Stimulated activated CD8-positive, alpha-beta memory T cell treated with anti-CD3 and anti-CD28 coated beads, Interleukin-2, amount 100 ng/mL, for 1 hour (primary cell): ENCODE measurements around the gene FAM53B.

Experiments used
- DNase-seq, 2 donors: peaks; one replicate each; pipeline ENCODE4 v3.0.0-alpha.2; 2020; ENCODE audit warnings: low read depth in 2 of 2

The FAM53B gene

DNA sequence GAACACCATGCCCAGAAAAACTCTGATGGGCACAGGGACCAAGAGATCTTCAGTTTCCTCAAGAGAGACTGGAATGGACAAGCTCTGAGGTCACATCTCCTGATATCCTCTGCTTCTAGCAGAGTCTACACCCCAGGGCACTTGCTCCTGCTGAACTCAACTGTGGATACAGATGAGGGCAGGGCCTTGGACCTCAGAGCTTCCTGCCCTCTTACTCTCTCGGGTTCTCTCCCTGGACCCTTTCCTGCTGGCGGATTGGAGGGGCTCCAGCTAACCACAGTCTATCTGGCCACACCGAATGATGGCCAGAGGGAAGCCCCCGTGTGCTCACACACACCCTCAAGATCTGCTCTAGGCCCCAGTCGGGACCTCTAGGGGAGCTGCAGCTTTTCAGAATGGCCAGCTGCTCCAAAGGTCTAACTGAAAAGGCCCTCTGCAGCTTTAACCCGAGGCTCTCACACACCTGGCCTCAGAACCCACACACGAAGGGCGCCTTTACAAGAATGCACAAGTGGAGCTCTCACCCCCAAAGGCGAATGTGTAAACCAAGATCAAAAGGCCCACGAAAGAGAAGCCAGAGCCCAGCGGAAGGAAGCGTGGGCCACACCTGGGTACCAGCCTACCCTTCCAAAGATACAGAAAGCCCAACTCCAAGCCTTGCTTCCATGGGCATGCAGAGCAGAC lies 65.5 kb downstream of the FAM53B start:
- no peak for DNase-seq

DNA sequence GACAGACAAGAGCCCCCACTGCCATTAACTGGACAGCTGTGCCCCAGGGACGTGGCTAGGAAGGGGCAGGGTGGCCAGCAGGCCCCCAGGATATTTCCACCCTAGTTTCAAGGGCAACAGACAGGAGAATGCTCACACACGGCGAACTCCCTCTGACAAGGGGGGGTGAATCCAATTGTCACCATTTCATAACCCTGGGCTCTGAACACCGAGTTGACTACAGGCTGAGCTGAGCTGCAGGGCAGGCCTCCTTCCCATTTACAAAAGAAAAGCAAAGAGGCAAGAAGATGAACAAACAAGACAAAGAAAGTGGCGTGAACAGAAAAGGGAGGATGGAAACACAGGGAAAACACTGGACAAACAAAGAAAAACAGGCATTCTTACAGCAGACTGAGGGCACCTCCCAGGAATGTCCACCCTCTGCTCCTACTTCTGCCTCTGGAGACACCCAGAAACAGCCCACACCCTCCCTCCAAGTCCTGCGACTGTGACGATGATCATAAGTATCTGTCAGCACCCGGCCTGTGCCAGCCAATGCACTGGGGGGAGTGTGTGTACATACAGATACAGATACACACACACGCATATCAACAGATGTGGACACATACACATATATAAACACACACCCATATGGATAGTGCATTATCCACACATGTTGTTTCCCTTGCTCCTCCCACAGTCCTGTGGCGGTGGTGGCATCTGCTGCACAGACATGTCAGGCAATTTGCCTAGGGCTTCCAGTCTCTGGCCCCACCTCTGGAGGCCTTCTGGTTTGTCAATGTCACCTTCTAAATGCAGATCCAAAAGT lies 66.2 kb downstream of the FAM53B start:
- no peak for DNase-seq

DNA sequence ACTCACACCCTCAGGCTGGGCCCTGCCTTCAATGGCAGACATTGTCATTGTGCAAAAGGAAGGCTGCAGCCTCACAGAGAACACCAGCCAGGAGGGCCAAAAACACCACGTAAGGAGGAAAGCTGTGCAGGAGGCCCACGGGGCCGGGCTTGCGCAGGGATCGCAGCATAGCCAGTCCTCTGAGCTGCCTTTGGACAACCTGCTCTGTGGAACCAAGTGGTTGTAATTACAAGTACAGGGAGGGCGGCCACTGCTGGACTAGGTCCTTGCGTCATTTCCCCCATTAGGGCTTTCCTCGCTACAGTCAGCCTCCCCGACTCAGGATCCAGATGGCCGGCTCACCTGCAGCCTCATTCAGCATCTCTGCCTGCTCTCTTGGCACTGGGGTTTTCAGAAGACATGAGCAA lies 66.9 kb downstream of the FAM53B start:
- DNase-seq = no peak

DNA sequence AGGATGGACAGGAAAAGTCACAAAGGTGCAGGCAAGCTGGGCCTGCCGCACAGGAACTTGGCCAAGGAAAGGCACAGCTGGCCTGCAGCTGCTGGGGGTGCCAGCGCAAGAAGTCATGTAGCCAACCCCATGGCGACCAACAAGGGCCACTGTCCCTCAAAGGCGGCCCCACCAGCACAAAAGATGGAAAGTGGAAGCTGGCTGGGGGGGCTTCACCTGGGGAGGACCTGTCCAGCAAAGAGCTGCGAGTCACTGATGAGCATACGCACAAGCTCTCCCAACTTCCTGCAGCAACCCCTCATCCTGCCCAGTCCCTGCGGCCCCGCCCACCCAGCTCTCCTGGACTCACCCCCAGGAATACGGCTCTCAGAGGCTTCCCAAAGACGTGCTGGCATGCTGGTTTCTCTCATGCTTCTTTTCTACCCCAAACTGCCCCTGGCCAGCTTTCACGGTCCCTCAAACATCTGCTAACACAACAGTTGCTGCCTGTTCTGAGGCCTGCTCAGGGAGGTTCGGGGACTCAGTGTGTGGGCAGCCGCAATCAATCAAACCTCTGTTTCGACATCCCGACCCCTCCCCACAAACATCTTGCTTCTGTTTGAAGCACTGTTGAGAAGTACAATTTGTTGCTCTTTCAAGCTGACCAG lies 67.6 kb downstream of the FAM53B start:
- no peak for DNase-seq

DNA sequence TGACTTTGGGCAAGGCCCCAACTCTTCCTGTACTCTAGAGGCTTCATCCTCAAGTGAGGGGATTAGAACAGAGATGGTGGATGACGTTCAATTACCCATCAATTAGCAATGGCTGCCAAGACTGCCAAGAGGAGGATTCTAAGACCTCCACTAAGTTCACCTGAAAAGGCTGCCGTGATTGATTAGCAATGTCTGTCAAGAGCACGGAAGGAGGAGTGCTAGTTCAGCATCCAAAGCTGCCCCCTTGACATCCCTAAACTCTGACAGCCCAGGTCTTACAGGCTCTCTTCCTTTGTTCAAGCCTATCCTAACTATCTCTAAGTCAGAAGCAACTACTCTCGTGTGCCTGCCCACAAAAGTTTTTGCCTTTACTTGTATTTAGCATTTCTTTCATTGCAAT lies 68.4 kb downstream of the FAM53B start:
- DNase-seq = no peak

DNA sequence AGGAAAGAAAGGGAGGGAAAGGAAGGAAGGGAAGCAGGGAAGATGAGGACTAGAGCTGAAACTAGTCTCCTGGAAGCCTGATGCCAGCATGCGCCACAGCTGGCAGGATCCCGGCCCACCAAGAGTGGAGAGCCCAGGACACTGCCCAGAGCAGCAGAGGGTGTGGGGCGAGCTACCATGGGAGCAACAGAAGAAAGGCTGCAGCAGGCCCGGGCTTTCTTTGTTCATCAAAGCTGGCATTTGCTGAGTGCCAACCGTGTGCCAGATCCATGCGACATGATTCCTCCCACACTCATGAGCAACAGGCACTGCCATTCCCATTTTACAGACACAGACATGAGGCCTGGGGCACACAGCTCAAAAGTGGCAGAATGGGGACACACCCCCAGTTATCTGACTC lies 68.9 kb downstream of the FAM53B start:
- DNase-seq = no peak

DNA sequence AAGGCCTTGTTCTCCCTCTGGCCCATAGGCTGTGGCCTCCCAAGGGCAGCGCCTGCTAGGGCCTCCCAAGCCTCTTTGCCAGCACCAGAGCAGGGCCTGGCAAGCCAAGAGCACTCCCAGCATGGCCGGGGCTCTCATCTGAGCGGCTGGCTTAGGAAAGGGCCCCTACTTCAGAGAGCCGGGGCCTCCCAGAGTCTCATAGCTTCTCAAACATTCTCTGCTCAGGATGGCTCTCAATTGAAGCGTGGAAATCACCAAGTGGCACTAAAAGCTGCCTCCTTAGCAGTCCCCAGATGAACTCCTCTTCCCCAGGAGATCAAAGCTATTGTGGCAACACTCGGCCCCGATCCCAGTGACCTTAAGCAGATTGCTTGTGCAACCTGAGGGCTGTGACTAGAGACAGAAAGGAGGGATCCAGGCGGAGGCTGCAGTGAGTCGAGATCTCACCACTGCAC lies 69.4 kb downstream of the FAM53B start:
- DNase-seq = no peak

DNA sequence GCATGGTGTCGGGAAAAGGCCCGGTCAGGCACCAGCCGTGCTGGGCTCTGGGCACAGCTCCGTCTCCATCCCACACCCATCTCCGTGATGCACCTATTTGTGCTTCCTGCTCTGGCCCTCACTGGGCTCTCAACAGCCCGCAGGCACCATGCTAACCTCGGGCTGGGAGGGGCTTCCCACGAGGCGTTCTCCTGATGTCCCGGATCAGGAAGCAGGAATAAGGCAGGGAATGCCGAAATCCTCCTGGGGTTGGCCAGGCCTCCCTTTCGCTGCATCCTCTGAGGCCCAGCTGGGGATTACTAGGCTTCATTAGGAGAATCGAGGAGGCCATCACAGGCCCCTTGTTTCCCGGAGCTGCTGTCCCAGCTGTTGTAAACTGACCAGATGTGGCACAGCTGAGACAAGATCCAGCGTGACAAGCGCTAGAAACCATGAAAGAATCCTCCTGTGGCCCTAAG lies 72.0 kb downstream of the FAM53B start:
- DNase-seq = no peak

DNA sequence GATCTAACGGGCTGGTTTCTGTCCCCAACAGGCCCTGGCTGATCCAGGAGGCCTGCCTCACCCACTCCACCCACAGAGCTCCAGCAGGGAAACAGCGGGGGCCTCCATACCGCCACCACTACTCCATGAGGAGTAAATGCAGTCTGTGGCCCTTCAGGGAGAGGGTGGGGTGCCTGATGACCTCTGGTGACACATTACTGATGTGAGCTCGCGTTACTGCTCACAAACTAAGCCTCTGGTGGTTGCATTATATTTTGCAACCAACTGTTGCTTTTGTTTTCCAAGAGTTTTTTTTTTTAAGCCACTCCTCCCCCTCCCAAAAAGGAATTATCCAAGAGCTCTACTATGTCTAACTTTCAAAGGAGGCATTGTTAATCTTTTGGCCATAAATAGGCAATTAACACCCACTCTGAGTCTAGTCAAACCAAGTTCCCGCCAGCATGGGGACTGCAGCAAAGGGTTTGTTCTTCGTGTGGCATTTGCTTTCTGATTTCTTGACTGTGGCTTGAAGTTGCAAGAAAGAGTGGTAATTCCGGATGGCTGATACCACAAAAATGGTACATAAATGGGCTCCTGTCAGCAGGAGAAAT lies 72.6 kb downstream of the FAM53B start:
- no peak for DNase-seq

DNA sequence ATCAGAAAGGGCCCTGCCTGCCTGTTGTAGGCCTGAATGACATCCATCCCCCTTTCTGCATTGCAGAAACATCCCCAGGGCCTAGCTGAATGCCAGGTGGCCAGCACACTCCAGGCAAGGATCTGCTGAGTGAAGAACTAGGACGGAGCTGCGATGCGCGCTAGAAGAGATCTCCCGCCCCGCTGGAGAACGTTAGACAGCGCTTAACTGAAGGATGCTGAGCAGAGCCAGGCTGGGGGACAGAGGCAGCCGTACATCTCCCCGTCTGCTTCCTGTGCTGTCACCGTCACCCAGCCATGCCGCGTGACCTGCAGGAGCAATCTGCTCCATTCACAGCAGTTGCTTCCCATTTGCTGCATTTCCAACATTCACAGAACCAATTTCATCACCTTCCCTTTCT lies 73.3 kb downstream of the FAM53B start:
- no peak for DNase-seq

DNA sequence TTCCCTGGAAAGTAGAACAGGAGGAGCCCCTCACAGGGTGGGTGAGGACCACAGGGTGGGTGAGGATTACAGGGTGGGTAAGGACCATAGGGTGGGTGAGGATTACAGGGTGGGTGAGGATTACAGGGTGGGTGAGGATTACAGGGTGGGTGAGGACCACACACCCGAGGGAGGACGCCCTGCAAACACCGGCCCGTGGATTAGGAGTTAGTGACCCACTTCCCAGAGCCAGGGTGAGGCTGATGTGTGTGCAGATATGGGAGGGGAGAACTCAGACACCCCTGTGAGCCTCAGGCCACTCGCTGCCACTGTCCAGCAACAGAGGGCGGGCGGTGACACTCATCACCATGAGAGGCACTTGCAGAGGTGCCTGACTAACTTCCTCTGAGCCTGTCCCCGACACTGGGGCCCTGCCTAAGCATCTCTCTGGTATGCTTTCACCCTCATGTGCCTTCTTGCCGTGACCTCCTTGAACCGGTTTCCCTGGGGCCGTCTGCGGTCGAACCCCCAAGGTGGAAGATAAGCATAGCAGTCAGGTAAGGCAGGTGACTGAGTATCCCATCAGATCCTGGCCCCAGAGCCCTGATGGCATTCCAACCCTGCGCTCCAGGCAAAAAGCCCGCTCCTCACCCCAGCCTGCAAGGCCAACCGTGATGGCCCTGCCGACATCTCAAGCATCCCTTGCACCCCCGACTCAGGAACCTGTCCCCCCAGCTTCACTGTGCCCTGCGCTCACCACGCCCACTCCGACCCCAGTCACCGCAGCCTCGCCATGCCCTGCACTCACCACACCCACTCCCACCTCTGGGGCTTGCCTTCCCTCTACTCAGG lies 74.1 kb downstream of the FAM53B start:
- no peak for DNase-seq

DNA sequence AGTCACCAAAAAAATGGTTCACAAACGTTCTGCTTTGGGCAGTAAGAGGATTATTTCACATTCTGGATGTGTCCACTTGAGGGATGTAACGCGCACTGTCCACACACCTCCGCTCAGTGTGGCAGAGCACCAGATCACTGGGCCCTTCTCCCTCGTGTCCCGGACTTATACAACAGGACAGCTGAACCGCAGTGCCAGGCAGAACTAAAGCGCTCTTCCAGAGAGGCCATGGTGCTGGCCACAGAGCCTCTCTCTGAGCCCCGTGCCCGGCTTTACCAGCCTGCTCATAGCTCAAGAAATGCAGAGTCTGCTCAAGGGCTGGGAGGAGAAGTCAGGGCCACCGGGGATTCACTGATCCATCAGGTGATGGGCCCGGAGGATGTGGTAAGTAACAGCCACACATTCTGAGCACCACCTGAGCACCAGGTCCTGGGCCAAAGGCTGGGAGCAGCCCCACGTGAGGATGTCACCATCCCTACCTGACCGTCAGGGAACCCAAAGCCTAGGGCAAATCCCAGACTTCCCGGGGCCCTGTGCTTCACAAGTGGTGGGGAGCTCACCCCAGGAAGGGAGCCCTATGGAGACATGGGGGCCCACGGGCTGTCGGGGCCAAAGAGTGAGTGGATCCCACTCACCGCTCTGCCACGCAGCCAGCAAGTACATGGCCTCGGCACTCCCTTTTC lies 74.9 kb downstream of the FAM53B start:
- DNase-seq = no peak

DNA sequence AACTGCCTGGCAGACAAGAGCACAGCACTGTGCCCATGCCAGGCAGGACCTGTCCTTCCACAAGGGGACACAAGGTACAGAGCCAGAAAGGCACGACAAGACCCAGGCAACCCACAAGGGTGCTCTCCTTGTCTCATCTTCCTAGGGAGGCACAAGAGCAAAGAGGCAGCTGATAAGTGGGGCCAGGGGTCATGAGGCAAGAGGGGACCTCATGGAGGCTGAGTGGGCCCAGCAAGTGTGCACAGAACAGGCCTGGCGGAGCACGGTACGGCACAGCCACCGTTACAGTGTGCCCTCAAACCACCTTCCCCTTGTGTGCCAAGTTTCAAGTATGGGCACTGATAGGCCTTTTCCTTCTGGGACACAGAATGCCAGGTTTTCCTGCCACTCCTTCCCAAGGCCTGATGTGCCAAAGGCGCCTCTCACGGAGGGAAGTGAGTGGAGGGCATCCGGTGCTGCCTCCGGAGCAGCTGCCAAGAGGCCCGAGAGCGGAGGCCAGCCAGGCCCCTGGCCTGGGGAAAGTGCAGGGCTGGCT lies 75.6 kb downstream of the FAM53B start:
- DNase-seq = no peak

DNA sequence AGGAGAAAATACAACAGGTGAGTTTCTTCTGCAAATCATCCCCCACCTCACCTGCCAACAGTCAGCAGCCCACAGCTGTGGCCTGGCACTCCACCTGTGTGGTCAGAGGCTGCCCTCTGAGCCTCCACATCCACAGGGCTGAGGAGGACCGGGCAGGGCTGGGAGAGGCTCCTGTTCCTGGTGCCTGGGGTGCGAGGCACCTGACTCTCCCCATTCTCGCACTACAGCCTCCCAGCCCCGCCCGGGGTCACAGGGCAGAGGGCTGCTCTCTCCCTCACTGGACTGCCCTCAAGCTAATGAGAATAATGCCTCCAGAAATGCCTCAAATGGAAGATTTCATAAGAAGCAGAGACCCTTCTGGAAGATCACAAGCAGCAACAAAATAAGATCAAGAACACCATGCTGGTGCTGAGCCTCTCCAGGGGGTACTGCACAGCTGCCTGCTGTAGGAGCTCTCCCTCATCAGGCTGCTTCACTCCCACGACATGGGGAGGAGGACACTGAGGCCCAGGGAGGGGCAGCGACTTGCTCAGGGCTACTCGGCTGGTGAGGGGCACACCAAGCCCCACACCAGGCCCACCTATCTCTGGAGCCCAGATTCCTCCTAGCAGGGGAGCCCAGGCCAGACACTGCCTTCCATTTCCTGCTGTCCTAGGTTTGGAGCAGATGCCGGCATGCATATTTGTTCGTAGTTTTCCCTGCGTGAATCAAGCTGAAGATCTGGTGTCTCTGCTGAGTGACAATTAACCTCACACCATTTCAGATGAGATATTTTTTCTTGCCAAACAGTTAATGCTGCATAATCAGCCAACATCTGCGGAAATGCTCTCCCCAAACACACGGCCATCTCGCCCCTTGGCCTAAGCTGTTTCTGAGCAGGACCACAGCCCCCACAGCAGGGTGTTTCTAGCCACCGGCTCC lies 76.5 kb downstream of the FAM53B start:
- no peak for DNase-seq

DNA sequence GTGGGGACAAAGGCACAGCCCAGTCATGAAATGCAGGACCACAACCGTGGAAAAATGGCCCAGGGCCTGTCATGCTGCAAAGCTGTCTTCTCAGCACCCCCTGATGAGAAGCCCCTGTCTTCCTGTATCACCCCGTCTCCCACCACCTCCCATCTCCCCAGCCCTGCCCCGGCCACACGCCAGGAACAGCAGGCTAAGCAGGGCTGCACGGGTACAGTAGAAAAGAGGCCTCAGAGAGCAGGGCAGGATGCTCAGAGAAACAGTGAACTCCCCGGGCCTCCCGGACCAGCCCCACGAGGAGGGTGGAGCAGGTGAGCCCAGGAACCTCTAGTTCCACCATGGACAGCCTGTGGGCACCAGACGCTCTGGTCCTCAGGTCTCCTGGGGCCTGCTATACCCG lies 77.7 kb downstream of the FAM53B start:
- no peak for DNase-seq

DNA sequence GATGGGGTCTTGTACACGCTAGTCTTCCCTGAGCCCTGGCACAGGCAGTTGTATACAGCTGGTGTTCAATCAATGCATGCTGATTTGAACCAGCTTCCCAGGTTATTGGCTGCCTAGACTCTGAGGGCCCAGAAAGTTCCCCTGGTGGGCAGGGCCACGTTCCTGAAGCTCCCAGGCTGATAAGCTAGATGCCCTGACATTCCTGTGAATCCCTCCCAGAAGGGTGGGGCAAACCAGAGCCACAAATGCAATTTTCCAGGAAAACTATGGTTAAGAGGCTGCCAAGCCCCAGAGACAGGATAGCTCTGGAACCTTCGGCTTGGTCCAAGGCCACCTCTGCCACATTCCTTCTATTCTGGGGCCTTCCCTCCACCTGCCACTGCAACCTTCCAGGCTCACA lies 78.2 kb downstream of the FAM53B start:
- no peak for DNase-seq

DNA sequence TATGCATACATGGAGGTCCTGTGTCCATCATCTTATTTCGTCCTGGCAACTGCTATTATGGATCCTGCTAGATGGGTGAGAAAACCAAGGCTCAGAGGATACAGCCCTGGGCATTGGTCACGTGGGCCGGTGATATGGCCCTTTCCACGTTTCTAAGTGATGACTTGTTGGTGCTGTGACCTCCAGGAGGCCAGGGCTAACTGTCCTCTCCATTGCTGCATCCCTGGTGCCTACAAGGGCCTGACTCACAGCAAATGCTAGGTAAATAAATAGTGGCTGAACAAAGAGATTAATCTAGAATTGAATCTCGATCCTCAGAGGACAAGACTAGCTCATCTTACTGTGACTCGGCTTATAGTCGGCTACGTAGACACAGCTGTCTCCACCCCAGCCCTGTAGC lies 78.6 kb downstream of the FAM53B start:
- DNase-seq = no peak

DNA sequence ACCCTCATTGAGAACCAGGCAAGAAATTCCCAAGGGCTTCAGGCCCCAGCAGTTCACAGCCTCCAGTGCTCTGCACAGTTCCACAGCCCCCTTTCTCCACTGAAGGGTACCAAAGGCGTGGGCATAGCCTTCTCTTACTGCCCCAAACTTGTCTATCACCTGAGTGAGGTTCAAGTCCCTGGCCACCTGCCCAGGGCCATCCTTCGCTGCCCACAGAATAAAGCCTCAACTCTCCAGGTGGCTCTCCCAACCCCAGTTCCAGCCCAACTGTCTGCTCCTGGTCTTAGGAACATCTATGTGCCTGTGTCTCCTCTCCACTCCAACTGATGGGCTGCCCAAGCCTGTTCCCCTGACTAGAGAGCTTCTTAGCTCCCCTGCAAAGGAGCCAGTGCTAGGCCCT lies 79.1 kb downstream of the FAM53B start:
- no peak for DNase-seq

DNA sequence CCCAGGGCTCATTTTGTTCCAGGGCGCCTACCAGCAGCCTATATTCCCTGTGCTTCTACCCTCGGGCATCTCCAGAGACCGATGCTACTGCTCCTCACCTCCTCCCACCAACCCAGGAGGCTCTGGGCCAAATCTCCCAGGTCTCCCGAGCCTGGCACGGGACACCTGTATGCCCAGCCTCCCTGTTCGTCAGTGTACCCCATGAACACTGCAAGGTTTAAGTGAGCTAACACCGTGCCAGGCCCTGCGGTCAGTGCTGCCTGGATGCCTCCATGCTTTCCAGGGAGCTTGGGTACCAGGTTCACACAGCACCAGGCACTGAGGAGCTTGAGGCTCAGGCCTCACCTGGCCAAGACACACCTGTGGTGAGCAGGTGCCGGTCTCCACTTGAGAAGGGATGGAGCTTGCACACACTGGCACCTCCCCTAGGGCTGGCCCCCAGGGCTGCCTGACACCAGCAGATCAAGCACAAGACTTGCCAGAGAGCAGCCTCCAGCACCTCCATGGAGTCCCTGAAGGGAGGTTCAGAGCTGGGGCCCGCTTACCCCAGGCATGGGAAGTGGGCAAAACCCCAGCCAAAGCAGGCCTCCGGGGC lies 80.3 kb downstream of the FAM53B start:
- DNase-seq = no peak
